OCI-LY3 (cell line): ENCODE measurements around the gene GMCL2.

Experiments
- CTCF ChIP-seq: fragments of 200-600, 300-600 bp; sonication (generic); IDR thresholded peaks from 2 replicates; pipeline ENCODE4 v1.5.1; 2014; ENCODE audit warnings: antibody characterized with exemption, low read length, low read depth
- EZH2phosphoT487 ChIP-seq: fragments of 200-600 bp; shearing (Covaris generic); IDR thresholded peaks from 2 replicates; pipeline ENCODE4 v1.6.1; 2018; ENCODE audit warnings: antibody characterized with exemption, mixed run types, low read depth

GRCh38 chr5:178137991-178138390, 49.2 kb downstream of the GMCL2 start:
- TF ChIP-seq CTCF (no peak), EZH2phosphoT487 (no peak)
